ENCODE data around the gene SPINK4. TPM values are rescaled to one million over a fixed set of nuclear protein-coding genes. Genes with fewer than 3 reads are reported as not detected.

Gene SPINK4
- total RNA-seq, 1 donor from 2014 or later: not detected

GRCh38 chr9:33254211-33254610, 14.2 kb downstream of the SPINK4 start:
- Mint-ChIP-seq H3K36me3 (peaks cover 22% of the 10 kb centered on the region), H3K27me3 (ENCODE audit: insufficient read depth, low read depth) (no peaks in the 10 kb centered on the region), H3K27ac (no peak overlapping the region), H3K9me3 (no peaks in the 10 kb centered on the region), H3K4me1 (no peaks in the 10 kb centered on the region), H3K4me3 (no peak overlapping the region)
- Histone ChIP-seq H3F3A (ENCODE audit: low read depth) (no peaks in the 10 kb centered on the region), H3K4me2 (no peak overlapping the region), H2AFZ (replicated peaks) (no peak overlapping the region), H3K9me3 (ENCODE audit: low read depth) (no peaks in the 10 kb centered on the region), H3K4me3 (no peak overlapping the region), H3K27me3 (no peaks in the 10 kb centered on the region), H3K79me2 (ENCODE audit: low read depth) (no peaks in the 10 kb centered on the region), H3K36me3 (no peaks in the 10 kb centered on the region), H3K27ac (no peak overlapping the region), H3K4me1 (no peaks in the 10 kb centered on the region), H3K9ac (no peak overlapping the region), H4K20me1 (ENCODE audit: low read depth) (no peaks in the 10 kb centered on the region)
- no peak for DNase-seq (ENCODE audit: low spot score)
- TF ChIP-seq EZH2phosphoT487 (IDR thresholded peaks at IDR 0.05): no peak
- no peak for TF ChIP-seq CTCF (IDR thresholded peaks at IDR 0.05)
- TF ChIP-seq EZH2 (IDR thresholded peaks at IDR 0.05): no peak

- Mint-ChIP-seq H3K36me3 (peaks cover 24% of the 10 kb centered on the region), H3K9me3 (no peaks in the 10 kb centered on the region), H3K4me3 (no peak overlapping the region), H3K27me3 (ENCODE audit: insufficient read depth, low read depth) (no peaks in the 10 kb centered on the region), H3K27ac (no peak overlapping the region), H3K4me1 (no peaks in the 10 kb centered on the region)
- no peak for DNase-seq (ENCODE audit: low spot score)
- H3K79me2 ChIP-seq (ENCODE audit: low read depth): no peaks in the 10 kb centered on the region
- H2AFZ ChIP-seq (replicated peaks): no peak overlapping the region
- H3K9me3 ChIP-seq (ENCODE audit: low read depth): no peaks in the 10 kb centered on the region
- H3F3A ChIP-seq (ENCODE audit: low read depth): no peaks in the 10 kb centered on the region
- H3K4me2 ChIP-seq: no peak overlapping the region
- H3K9ac ChIP-seq: no peak overlapping the region
- no peak overlapping the region for H3K4me3 ChIP-seq
- H4K20me1 ChIP-seq (ENCODE audit: low read depth): no peaks in the 10 kb centered on the region
- no peaks in the 10 kb centered on the region for H3K4me1 ChIP-seq
- TF ChIP-seq CTCF (IDR thresholded peaks at IDR 0.05): no peak
- TF ChIP-seq EZH2 (IDR thresholded peaks at IDR 0.05): no peak
- TF ChIP-seq EZH2phosphoT487 (IDR thresholded peaks at IDR 0.05): no peak
- no peaks in the 10 kb centered on the region for H3K27me3 ChIP-seq
- H3K27ac ChIP-seq: no peak overlapping the region
- no peaks in the 10 kb centered on the region for H3K36me3 ChIP-seq
These were observed 15.0 kb downstream of the SPINK4 start for GRCh38 chr9:33255014-33255413.

- Histone ChIP-seq H3K79me2 (ENCODE audit: low read depth) (no peaks in the 10 kb centered on the region), H2AFZ (replicated peaks) (no peak overlapping the region), H3K27me3 (no peaks in the 10 kb centered on the region), H3F3A (ENCODE audit: low read depth) (no peaks in the 10 kb centered on the region), H3K27ac (no peak overlapping the region), H3K9me3 (ENCODE audit: low read depth) (no peaks in the 10 kb centered on the region), H3K36me3 (peaks cover 2% of the 10 kb centered on the region), H4K20me1 (ENCODE audit: low read depth) (no peaks in the 10 kb centered on the region), H3K4me1 (no peaks in the 10 kb centered on the region), H3K4me3 (no peak overlapping the region), H3K4me2 (no peak overlapping the region), H3K9ac (no peak overlapping the region)
- H3K4me3 Mint-ChIP-seq: no peak overlapping the region
- no peaks in the 10 kb centered on the region for H3K9me3 Mint-ChIP-seq
- no peak for DNase-seq (ENCODE audit: low spot score)
- no peaks in the 10 kb centered on the region for H3K4me1 Mint-ChIP-seq
- H3K27me3 Mint-ChIP-seq (ENCODE audit: insufficient read depth, low read depth): no peaks in the 10 kb centered on the region
- H3K36me3 Mint-ChIP-seq: peaks cover 26% of the 10 kb centered on the region
- no peak for TF ChIP-seq EZH2 (IDR thresholded peaks at IDR 0.05)
- TF ChIP-seq CTCF (IDR thresholded peaks at IDR 0.05): no peak
- no peak for TF ChIP-seq EZH2phosphoT487 (IDR thresholded peaks at IDR 0.05)
- no peak overlapping the region for H3K27ac Mint-ChIP-seq
These were observed 15.5 kb downstream of the SPINK4 start for GRCh38 chr9:33255471-33255870.
